Loucy (cell line): ENCODE measurements around the gene CNTNAP3.
"Not testable (repeated sequence)": the region's sequence is repeated elsewhere in the genome, so short reads cannot be mapped to it uniquely, and the experiment has no call there.

Source experiments
- H2AFZ ChIP-seq: fragments of 200-600 bp; sonication (generic); 2 replicates; pipeline ENCODE4 v1.6.0; 2016; ENCODE audit warnings: antibody characterized with exemption, mild to moderate bottlenecking, low read length, moderate library complexity
- H3F3A ChIP-seq: fragments of 200-600 bp; 2 replicates; pipeline ENCODE4 v1.6.0; 2016; ENCODE audit warnings: antibody characterized with exemption, low read depth, mild to moderate bottlenecking
- H3K27me3 ChIP-seq: fragments of 200-600 bp; sonication (generic); 2 replicates; pipeline ENCODE4 v1.6.1; 2014; ENCODE audit warnings: low read length, mild to moderate bottlenecking; ENCODE audit not compliant: insufficient read depth, poor library complexity, severe bottlenecking
- H3K36me3 ChIP-seq: fragments of 200-600 bp; sonication (generic); 2 replicates; pipeline ENCODE4 v1.6.1; 2016; ENCODE audit warnings: low read length; ENCODE audit not compliant: insufficient read depth
- H3K4me1 ChIP-seq: fragments of 200-600 bp; sonication (generic); 2 replicates; pipeline ENCODE4 v1.5.1; 2014; ENCODE audit warnings: low read length, mild to moderate bottlenecking; ENCODE audit not compliant: insufficient read depth, poor library complexity, severe bottlenecking
- H3K4me2 ChIP-seq: fragments of 200-600 bp; sonication (generic); 2 replicates; pipeline ENCODE4 v1.6.0; 2014; ENCODE audit warnings: antibody characterized with exemption, low read length, low read depth, mild to moderate bottlenecking; ENCODE audit not compliant: poor library complexity, severe bottlenecking
- H3K4me3 ChIP-seq: fragments of 200-600 bp; sonication (generic); 2 replicates; pipeline ENCODE4 v1.5.1; 2014; ENCODE audit warnings: low read length, mild to moderate bottlenecking, mixed read lengths; ENCODE audit not compliant: poor library complexity, severe bottlenecking
- H3K79me2 ChIP-seq: fragments of 200-600 bp; sonication (generic); 2 replicates; pipeline ENCODE4 v1.6.1; 2014; ENCODE audit warnings: low read length; ENCODE audit not compliant: insufficient read depth
- H3K9ac ChIP-seq: fragments of 200-600 bp; sonication (generic); 2 replicates; pipeline ENCODE4 v1.6.0; 2014; ENCODE audit warnings: mild to moderate bottlenecking, low read depth, low read length, moderate library complexity; ENCODE audit not compliant: poor library complexity, severe bottlenecking
- H3K9me2 ChIP-seq: fragments of 200-600 bp; sonication (generic); replicated peaks from 2 replicates; pipeline ENCODE4 v1.6.1; 2016; ENCODE audit warnings: low read depth, low read length, mixed read lengths
- H3K9me3 ChIP-seq: fragments of 200-600 bp; sonication (generic); 2 replicates; pipeline ENCODE4 v1.6.1; 2014; ENCODE audit warnings: mild to moderate bottlenecking, antibody characterized with exemption, low read length, low read depth; ENCODE audit not compliant: insufficient read depth
- H4K20me1 ChIP-seq: fragments of 200-600 bp; sonication (generic); 2 replicates; pipeline ENCODE4 v1.6.0; 2014; ENCODE audit warnings: antibody characterized with exemption, low read length, mild to moderate bottlenecking; ENCODE audit not compliant: insufficient read depth, poor library complexity, severe bottlenecking

Gene CNTNAP3

DNA sequence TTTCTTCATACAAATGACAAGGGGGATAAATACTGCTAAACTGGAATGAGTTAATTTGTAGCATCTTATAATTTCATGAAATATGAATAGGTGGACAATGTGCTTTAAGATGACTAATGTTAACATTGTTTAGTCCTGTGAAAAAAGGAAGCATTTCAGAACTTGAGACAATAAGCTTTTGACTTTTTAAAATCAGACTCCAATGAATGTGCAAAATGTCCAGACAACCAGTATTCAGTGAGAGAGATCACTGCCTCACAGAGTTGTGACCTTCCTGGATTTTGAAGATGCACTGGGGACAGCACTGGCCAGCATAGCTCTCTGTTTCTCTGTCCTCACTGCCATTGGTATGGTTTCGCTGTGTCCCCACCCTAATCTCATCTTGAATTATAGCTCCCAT lies 249.7 kb downstream of the CNTNAP3 start:
- H3K4me1 ChIP-seq, H3K4me2 ChIP-seq, H3K27me3 ChIP-seq, H4K20me1 ChIP-seq, H3K4me3 ChIP-seq, H3K9ac ChIP-seq, H3K9me3 ChIP-seq, H2AFZ ChIP-seq, H3F3A ChIP-seq, H3K79me2 ChIP-seq, H3K9me2 ChIP-seq, H3K36me3 ChIP-seq: not testable (repeated sequence)

DNA sequence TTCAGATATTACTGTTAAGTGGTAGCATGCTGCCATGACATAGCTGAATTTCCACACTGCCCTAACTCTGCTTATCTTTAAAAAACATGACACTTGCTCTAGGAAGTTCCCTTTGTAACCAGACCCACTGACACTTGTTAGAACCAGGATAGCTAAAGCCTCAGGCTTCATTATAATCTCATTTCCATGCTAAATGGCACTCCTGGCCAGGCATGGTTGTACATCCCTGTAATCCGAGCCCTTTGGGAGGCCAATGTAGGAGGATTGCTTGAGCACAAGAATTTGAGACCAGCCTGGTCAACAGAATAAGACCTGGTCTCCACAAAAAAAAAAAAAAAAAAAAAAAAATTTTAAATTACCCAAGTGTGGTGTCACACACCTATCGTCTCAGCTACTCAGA lies 254.1 kb downstream of the CNTNAP3 start:
- H4K20me1 ChIP-seq, H3K36me3 ChIP-seq, H3K9me2 ChIP-seq, H3K9me3 ChIP-seq, H3K4me2 ChIP-seq, H3K79me2 ChIP-seq, H2AFZ ChIP-seq, H3K9ac ChIP-seq, H3K4me1 ChIP-seq, H3K4me3 ChIP-seq, H3F3A ChIP-seq, H3K27me3 ChIP-seq: not testable (repeated sequence)

DNA sequence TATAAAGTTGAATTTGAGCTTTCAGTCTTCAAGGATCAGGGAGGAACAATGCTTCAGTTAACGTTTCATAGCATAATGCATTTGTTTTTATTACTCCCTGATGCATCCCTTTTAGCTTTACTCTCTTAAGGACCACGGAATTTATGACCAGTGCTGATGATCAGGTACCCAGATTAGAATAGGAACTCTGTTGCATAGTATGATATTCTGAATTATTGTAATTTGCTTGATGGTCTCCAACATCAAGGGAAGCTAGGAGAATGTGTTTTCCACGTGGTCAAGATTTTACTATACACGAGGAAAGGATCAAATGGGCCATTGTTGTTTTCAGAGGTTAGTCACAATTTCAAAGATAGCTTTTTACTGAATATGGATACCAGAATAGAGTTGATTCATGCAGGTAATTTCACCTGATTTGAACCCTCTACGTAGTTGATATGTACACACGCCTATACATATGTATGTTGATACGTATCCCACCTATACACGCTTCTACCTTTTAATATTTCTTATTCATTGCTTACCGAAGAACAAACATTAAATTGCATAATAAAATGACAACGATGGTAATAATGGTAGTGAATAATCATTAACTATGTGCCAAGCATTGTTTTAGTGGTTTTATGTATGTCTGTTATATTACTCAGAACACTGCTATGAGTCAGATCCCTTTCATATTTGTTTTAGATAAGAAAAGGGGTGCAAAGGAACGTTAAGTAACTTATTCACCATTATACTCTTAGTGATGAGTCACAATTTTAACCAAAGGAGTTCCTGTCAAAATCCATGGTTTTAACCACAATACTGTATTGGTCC lies 257.6 kb downstream of the CNTNAP3 start:
- not testable (repeated sequence) for H2AFZ ChIP-seq, H3K79me2 ChIP-seq, H3K4me2 ChIP-seq, H3K9ac ChIP-seq, H3K36me3 ChIP-seq, H3K27me3 ChIP-seq, H3K9me2 ChIP-seq, H3F3A ChIP-seq, H3K4me3 ChIP-seq, H4K20me1 ChIP-seq, H3K9me3 ChIP-seq, H3K4me1 ChIP-seq

DNA sequence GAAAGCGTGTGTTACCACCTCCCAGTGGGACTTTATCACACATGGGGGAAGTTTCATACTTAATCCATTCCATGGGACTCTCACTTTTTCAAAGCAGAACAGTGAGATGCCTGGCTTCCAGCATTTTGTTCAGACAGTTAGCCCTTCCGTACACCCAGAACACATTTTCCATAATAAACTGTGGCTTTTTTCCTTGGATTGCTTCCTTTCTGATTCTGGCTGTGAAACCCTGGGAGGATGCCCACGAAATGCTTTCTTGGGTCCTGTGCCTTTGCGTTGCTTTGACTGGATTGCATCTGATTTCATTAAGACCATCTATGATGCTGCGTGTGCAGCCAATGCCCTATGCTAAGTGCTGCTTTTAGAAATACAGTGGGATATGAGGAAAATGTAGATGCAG lies 259.1 kb downstream of the CNTNAP3 start:
- not testable (repeated sequence) for H3K36me3 ChIP-seq, H3K9me3 ChIP-seq, H3F3A ChIP-seq, H3K79me2 ChIP-seq, H3K4me1 ChIP-seq, H2AFZ ChIP-seq, H3K27me3 ChIP-seq, H3K4me3 ChIP-seq, H3K9ac ChIP-seq, H3K4me2 ChIP-seq, H3K9me2 ChIP-seq, H4K20me1 ChIP-seq

DNA sequence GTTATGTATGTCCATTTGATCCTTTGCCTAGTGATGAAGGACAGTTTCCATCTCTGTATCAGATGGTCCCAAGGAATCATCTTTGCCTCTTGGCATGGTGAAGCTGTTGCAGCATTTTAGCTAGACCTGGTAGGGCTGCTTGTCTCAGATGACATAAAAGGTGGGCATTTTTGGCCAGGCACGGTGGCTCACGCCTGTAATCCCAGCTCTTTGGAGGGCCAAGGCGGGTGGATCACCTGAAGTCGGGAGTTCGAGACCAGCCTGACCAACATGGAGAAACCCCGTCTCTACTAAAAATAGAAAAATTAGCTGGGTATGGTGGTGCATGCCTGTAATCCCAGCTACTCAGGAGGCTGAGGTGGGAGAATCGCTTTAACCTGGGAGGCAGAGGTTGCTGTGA lies 259.8 kb downstream of the CNTNAP3 start:
- not testable (repeated sequence) for H3K79me2 ChIP-seq, H2AFZ ChIP-seq, H3K9ac ChIP-seq, H3K4me1 ChIP-seq, H3K9me3 ChIP-seq, H3F3A ChIP-seq, H3K27me3 ChIP-seq, H3K36me3 ChIP-seq, H3K9me2 ChIP-seq, H4K20me1 ChIP-seq, H3K4me3 ChIP-seq, H3K4me2 ChIP-seq

DNA sequence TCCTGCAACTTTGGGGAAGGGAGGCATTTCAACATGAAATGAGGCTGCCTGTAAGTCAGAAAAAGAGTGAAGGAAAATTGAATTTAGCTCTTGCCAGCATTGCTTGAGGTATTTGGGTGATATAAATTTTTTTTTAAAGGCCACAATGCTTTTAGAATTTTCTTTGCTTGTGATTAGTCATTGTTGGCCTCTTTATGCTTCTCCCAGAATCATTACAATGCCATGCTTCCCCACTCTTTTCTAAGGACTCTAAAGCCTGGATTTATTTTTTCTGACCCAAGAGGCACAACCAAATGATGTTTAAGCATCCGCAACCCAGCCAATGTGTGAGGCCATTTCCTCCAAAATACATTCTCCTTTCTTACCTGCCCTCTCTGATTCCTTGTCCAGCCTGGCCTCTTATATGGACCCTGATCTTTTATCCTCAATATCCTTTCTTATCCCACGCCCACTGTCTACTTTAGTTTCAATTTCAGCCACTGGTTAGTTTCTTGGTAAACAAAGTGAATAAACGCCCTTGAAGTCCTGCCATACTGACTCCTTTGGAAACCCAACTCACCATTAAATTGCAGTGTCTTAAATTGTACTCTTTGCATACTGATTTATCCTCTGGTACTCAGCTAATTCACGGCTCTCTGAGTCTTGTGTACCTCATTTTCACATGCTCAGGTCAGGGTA lies 261.9 kb downstream of the CNTNAP3 start:
- H3K4me1 ChIP-seq, H3K9ac ChIP-seq, H3K4me3 ChIP-seq, H3K9me2 ChIP-seq, H4K20me1 ChIP-seq, H3K4me2 ChIP-seq, H3K36me3 ChIP-seq, H3F3A ChIP-seq, H2AFZ ChIP-seq, H3K79me2 ChIP-seq, H3K27me3 ChIP-seq, H3K9me3 ChIP-seq: not testable (repeated sequence)
